Mesendoderm (in vitro differentiated cells): Measurements from ENCODE around the gene OGDH.

Source experiments
- DNase-seq: peaks from one replicate; pipeline ENCODE4 v3.0.0; 2013
- H2AK5ac ChIP-seq: 2 replicates; pipeline ENCODE4 v1.6.1; 2013; ENCODE audit warnings: low read length, inconsistent platforms
- H2BK120ac ChIP-seq: 2 replicates; pipeline ENCODE4 v1.6.1; 2013; ENCODE audit warnings: low read depth, mild to moderate bottlenecking, low read length, moderate library complexity, mixed read lengths
- H2BK15ac ChIP-seq: replicated peaks from 2 replicates; pipeline ENCODE4 v1.6.1; 2013; ENCODE audit warnings: low read depth, mild to moderate bottlenecking, moderate library complexity
- H2BK5ac ChIP-seq: 2 replicates; pipeline ENCODE4 v1.6.1; 2013; ENCODE audit warnings: low read length, inconsistent platforms
- H3K18ac ChIP-seq: 2 replicates; pipeline ENCODE4 v1.6.1; 2013; ENCODE audit warnings: mild to moderate bottlenecking, low read length, mixed read lengths
- H3K23ac ChIP-seq: one replicate; pipeline ENCODE4 v1.6.1; 2013; ENCODE audit warnings: low read length
- H3K27ac ChIP-seq: 2 replicates; pipeline ENCODE4 v1.5.1; 2013; ENCODE audit warnings: low read depth, mild to moderate bottlenecking, inconsistent platforms, low read length, moderate library complexity
- H3K27me3 ChIP-seq: 2 replicates; pipeline ENCODE4 v1.6.1; 2013; ENCODE audit warnings: low read length, control low read depth, mild to moderate bottlenecking, inconsistent platforms; ENCODE audit not compliant: insufficient read depth, poor library complexity
- H3K36me3 ChIP-seq: 2 replicates; pipeline ENCODE4 v1.6.1; 2013; ENCODE audit warnings: low read length, inconsistent platforms; ENCODE audit not compliant: control insufficient read depth, insufficient read depth
- H3K4ac ChIP-seq: one replicate; pipeline ENCODE4 v1.6.1; 2013; ENCODE audit warnings: low read depth, mild to moderate bottlenecking, low read length, moderate library complexity
- H3K4me1 ChIP-seq: 2 replicates; pipeline ENCODE4 v1.6.1; 2013; ENCODE audit warnings: low read depth, low read length, inconsistent platforms; ENCODE audit not compliant: control insufficient read depth
- H3K4me2 ChIP-seq: 2 replicates; pipeline ENCODE4 v1.6.1; 2013; ENCODE audit warnings: low read length
- H3K4me3 ChIP-seq: 2 replicates; pipeline ENCODE4 v1.5.1; 2013; ENCODE audit warnings: mild to moderate bottlenecking, low read length
- H3K56ac ChIP-seq: one replicate; pipeline ENCODE4 v1.6.1; 2013; ENCODE audit warnings: low read length
- H3K79me1 ChIP-seq: 2 replicates; pipeline ENCODE4 v1.6.1; 2013; ENCODE audit warnings: low read length, inconsistent platforms
- H3K79me2 ChIP-seq: 2 replicates; pipeline ENCODE4 v1.6.1; 2013; ENCODE audit warnings: mild to moderate bottlenecking, low read length; ENCODE audit not compliant: control insufficient read depth, insufficient read depth
- H3K9ac ChIP-seq: 2 replicates; pipeline ENCODE4 v1.6.1; 2013; ENCODE audit warnings: low read length, inconsistent platforms
- H4K5ac ChIP-seq: one replicate; pipeline ENCODE4 v1.6.1; 2013; ENCODE audit warnings: low read length
- H4K8ac ChIP-seq: one replicate; pipeline ENCODE4 v1.6.1; 2013; ENCODE audit warnings: low read depth, mild to moderate bottlenecking, control low read depth, low read length, moderate library complexity
- WGBS: extraction: QIAGEN DNeasy Blood & Tissue Kit; methylation state at CpG from one replicate; pipeline ENCODE4 v1.1.7; 2013; ENCODE audit warnings: low lambda C conversion rate, missing lambda C conversion rate; ENCODE audit not compliant: insufficient coverage; ENCODE audit errors: extremely low coverage; 5-methylcytosine and 5-hydroxymethylcytosine counted together

The OGDH gene

DNA sequence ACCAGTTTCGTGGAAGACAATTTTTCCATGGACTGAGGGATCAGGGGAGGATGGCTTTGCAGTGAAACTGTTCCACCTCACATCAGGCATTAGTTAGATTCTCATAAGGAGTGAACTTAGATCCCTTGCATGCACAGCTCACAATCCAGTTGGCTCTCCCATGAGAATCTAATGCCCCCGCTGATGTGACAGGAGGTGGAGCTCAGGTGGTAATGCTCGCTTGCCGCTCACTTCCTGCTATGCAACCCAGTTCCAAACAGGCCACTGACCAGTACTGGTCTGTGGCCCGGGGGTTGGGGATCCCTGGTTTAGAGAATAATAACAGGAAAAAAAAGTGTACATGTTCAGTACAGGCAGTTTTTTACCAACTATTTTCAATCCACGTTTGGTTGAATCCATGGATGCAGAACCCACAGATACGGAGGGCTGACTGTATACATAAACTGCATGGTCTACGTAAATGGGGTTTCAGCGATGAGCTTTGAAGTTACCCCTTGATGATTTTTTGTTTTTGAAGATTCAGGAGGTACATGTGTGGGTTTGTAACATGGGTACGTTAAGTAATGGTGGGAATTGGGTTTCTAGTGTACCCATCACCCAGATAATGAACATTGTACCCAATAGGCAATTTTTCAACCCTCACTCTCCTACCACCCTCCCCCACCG lies 24.5 kb downstream of the OGDH start:
- WGBS = 100% methylated on average over 1 of the region's 11 CpGs
- H2BK5ac ChIP-seq = no peak overlapping the region
- H3K18ac ChIP-seq = no peak overlapping the region
- H3K56ac ChIP-seq = no peak overlapping the region
- H3K4me1 ChIP-seq = no peaks in the 10 kb centered on the region
- H2BK15ac ChIP-seq = no peak overlapping the region
- H3K36me3 ChIP-seq = no peaks in the 10 kb centered on the region
- H3K9ac ChIP-seq = no peak overlapping the region
- no peak overlapping the region for H3K4me3 ChIP-seq
- H4K5ac ChIP-seq = no peak overlapping the region
- no peak overlapping the region for H3K4me2 ChIP-seq
- peaks cover 3% of the 10 kb centered on the region for H3K79me1 ChIP-seq
- H3K27ac ChIP-seq = no peak overlapping the region
- no peak for DNase-seq
- no peak overlapping the region for H3K23ac ChIP-seq
- H2BK120ac ChIP-seq = no peak overlapping the region
- no peaks in the 10 kb centered on the region for H3K27me3 ChIP-seq
- no peak overlapping the region for H4K8ac ChIP-seq
- no peak overlapping the region for H2AK5ac ChIP-seq
- no peaks in the 10 kb centered on the region for H3K79me2 ChIP-seq
- no peak overlapping the region for H3K4ac ChIP-seq

- Histone ChIP-seq H3K23ac (no peak overlapping the region), H3K79me2 (no peaks in the 10 kb centered on the region), H3K79me1 (peaks cover 3% of the 10 kb centered on the region), H3K27ac (no peak overlapping the region), H3K27me3 (no peaks in the 10 kb centered on the region), H3K9ac (no peak overlapping the region), H3K4me2 (no peak overlapping the region), H2BK5ac (no peak overlapping the region), H3K4me3 (no peak overlapping the region), H2BK120ac (no peak overlapping the region), H3K18ac (no peak overlapping the region), H3K4ac (no peak overlapping the region), H4K8ac (no peak overlapping the region), H2BK15ac (no peak overlapping the region), H3K56ac (no peak overlapping the region), H2AK5ac (no peak overlapping the region), H3K4me1 (no peaks in the 10 kb centered on the region), H3K36me3 (no peaks in the 10 kb centered on the region), H4K5ac (no peak overlapping the region)
- WGBS = no CpG with 5 or more reads among the region's 6 CpGs
- no peak for DNase-seq
These were observed 25.2 kb downstream of the OGDH start for GRCh38 chr7:44631458-44632115.

DNA sequence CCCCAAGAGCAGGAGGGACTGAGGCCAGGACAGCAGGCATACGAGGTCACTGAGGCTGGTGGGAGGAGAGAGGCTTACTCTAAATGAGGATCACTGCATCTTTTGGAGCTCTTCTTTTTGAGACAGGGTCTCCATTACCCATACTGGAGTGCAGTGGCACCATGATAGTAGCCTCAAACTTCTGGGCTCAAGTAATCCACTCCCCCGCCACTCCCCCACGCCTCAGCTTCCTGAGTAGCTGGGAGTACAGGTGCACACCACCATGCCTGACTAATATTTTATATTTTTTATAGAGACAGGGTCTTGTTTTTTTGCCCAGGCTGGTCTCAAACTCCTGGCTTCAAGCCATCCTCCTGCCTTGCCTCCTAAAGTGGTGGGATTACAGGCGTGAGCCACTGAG lies 25.8 kb downstream of the OGDH start:
- Histone ChIP-seq H3K27me3 (no peaks in the 10 kb centered on the region), H3K9ac (no peak overlapping the region), H2AK5ac (no peak overlapping the region), H3K4me1 (no peaks in the 10 kb centered on the region), H3K36me3 (no peaks in the 10 kb centered on the region), H2BK5ac (no peak overlapping the region), H4K5ac (no peak overlapping the region), H2BK120ac (no peak overlapping the region), H3K4ac (no peak overlapping the region), H2BK15ac (no peak overlapping the region), H3K18ac (no peak overlapping the region), H4K8ac (no peak overlapping the region), H3K79me2 (no peaks in the 10 kb centered on the region), H3K4me2 (no peak overlapping the region), H3K27ac (no peak overlapping the region), H3K79me1 (peaks cover 3% of the 10 kb centered on the region), H3K4me3 (no peak overlapping the region), H3K23ac (no peak overlapping the region), H3K56ac (no peak overlapping the region)
- DNase-seq = no peak
- WGBS = no CpG with 5 or more reads among the region's 4 CpGs

DNA sequence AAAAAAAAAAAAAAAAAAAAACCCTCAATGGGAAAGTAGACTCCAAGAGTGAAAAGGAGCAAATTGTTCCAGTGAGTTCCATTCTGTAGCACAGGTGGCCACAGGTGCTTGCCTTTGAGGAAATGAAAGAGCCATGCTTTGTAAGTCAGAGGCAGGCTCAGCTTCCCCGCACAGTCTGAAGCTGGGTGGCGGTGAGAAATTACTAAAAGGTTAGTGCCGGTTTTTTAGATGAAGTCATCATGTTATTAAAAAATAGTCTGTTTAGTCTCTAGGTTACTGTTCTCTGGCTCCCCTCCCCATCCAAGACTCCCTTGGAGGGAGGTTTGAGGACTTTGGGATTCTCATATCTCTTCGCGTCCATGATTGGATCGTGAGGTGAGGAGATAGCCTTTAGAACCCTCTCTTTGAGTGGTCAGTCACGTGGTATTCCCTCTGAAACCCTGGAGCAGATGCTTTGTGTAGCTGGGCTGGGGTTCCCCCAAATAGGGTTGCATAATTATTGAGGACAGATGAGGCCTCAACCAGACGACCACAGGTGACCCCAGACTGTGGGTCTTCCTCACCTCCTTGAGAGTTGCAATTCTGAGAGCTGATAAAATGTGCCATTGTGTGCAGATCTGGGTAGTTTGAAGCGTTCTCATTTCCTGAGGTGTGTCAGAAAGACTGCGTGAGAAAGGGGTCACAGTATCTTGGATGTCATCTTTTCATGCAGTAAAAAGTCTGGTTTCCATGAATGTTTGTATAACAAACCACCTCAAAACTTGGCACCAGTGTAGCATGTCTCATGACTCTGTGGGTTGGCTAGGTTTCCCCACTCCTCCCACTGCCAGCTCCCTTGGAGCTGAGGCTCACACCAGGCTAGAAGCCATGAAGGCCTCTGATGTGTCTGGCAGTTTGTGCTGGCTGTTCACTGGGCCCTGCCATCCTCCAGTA lies 27.1 kb downstream of the OGDH start:
- no peak overlapping the region for H2BK5ac ChIP-seq
- no peak overlapping the region for H3K4me2 ChIP-seq
- H2BK15ac ChIP-seq = no peak overlapping the region
- H3K9ac ChIP-seq = no peak overlapping the region
- H3K18ac ChIP-seq = no peak overlapping the region
- H3K56ac ChIP-seq = no peak overlapping the region
- no peak overlapping the region for H3K23ac ChIP-seq
- DNase-seq = no peak
- H3K4ac ChIP-seq = no peak overlapping the region
- H3K36me3 ChIP-seq = no peaks in the 10 kb centered on the region
- no peak overlapping the region for H3K4me3 ChIP-seq
- no peak overlapping the region for H4K8ac ChIP-seq
- H3K79me2 ChIP-seq = no peaks in the 10 kb centered on the region
- H2AK5ac ChIP-seq = no peak overlapping the region
- H3K27ac ChIP-seq = no peak overlapping the region
- H2BK120ac ChIP-seq = no peak overlapping the region
- no peaks in the 10 kb centered on the region for H3K4me1 ChIP-seq
- H4K5ac ChIP-seq = no peak overlapping the region
- no CpG with 5 or more reads among the region's 10 CpGs for WGBS
- peaks cover 3% of the 10 kb centered on the region for H3K79me1 ChIP-seq
- H3K27me3 ChIP-seq = no peaks in the 10 kb centered on the region

GRCh38 chr7:44634187-44634838 lies 27.9 kb downstream of the OGDH start:
- H3K4me1 ChIP-seq = peaks cover 4% of the 10 kb centered on the region
- no peaks in the 10 kb centered on the region for H3K36me3 ChIP-seq
- no peak for DNase-seq
- no peak overlapping the region for H2BK120ac ChIP-seq
- H2BK5ac ChIP-seq = no peak overlapping the region
- no peak overlapping the region for H4K8ac ChIP-seq
- H3K56ac ChIP-seq = no peak overlapping the region
- no peak overlapping the region for H2AK5ac ChIP-seq
- no peak overlapping the region for H2BK15ac ChIP-seq
- no peak overlapping the region for H3K4ac ChIP-seq
- no peak overlapping the region for H3K4me3 ChIP-seq
- no peaks in the 10 kb centered on the region for H3K27me3 ChIP-seq
- H3K18ac ChIP-seq = no peak overlapping the region
- H4K5ac ChIP-seq = no peak overlapping the region
- H3K79me1 ChIP-seq = peaks cover 3% of the 10 kb centered on the region
- no peaks in the 10 kb centered on the region for H3K79me2 ChIP-seq
- WGBS = no CpG with 5 or more reads among the region's 5 CpGs
- no peak overlapping the region for H3K4me2 ChIP-seq
- H3K23ac ChIP-seq = no peak overlapping the region
- H3K9ac ChIP-seq = no peak overlapping the region
- H3K27ac ChIP-seq = no peak overlapping the region
